ENCODE results near the gene DNAJC18.

DNA sequence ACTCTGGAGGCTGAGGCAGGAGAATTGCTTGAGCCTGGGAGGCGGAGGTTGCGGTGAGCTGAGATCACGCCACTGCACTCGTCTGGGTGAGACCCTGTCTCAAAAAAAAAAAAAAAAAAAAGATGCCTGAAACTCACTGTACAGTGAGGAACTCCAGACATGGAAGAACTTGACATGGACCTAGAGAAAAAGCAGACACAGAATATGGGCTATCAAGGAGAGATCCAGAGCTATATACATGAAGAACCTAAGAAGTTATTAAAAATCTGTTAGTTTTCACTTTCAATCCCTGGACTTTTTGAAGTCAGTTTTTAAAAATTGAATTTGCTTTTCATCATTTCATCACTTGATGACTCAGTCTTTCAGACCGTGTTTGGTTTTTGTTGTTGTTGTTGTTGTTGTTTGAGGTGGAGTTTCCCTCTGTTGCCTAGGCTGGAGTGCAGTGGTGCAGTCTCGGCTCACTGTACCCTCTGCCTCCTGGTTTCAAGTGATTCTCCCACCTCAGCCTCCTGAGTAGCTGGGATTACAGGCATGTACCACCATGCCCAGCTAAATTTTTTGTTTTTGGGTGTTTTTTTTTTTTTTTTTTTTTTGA, 77.4 kb downstream of the DNAJC18 start:
- TF ChIP-seq, protein P1, sequence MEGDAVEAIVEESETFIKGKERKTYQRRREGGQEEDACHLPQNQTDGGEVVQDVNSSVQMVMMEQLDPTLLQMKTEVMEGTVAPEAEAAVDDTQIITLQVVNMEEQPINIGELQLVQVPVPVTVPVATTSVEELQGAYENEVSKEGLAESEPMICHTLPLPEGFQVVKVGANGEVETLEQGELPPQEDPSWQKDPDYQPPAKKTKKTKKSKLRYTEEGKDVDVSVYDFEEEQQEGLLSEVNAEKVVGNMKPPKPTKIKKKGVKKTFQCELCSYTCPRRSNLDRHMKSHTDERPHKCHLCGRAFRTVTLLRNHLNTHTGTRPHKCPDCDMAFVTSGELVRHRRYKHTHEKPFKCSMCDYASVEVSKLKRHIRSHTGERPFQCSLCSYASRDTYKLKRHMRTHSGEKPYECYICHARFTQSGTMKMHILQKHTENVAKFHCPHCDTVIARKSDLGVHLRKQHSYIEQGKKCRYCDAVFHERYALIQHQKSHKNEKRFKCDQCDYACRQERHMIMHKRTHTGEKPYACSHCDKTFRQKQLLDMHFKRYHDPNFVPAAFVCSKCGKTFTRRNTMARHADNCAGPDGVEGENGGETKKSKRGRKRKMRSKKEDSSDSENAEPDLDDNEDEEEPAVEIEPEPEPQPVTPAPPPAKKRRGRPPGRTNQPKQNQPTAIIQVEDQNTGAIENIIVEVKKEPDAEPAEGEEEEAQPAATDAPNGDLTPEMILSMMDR (conservative IDR thresholded peaks at IDR 0.05; ENCODE audit: low read depth in 2 of 2), result no peak
- TF ChIP-seq, protein P2, sequence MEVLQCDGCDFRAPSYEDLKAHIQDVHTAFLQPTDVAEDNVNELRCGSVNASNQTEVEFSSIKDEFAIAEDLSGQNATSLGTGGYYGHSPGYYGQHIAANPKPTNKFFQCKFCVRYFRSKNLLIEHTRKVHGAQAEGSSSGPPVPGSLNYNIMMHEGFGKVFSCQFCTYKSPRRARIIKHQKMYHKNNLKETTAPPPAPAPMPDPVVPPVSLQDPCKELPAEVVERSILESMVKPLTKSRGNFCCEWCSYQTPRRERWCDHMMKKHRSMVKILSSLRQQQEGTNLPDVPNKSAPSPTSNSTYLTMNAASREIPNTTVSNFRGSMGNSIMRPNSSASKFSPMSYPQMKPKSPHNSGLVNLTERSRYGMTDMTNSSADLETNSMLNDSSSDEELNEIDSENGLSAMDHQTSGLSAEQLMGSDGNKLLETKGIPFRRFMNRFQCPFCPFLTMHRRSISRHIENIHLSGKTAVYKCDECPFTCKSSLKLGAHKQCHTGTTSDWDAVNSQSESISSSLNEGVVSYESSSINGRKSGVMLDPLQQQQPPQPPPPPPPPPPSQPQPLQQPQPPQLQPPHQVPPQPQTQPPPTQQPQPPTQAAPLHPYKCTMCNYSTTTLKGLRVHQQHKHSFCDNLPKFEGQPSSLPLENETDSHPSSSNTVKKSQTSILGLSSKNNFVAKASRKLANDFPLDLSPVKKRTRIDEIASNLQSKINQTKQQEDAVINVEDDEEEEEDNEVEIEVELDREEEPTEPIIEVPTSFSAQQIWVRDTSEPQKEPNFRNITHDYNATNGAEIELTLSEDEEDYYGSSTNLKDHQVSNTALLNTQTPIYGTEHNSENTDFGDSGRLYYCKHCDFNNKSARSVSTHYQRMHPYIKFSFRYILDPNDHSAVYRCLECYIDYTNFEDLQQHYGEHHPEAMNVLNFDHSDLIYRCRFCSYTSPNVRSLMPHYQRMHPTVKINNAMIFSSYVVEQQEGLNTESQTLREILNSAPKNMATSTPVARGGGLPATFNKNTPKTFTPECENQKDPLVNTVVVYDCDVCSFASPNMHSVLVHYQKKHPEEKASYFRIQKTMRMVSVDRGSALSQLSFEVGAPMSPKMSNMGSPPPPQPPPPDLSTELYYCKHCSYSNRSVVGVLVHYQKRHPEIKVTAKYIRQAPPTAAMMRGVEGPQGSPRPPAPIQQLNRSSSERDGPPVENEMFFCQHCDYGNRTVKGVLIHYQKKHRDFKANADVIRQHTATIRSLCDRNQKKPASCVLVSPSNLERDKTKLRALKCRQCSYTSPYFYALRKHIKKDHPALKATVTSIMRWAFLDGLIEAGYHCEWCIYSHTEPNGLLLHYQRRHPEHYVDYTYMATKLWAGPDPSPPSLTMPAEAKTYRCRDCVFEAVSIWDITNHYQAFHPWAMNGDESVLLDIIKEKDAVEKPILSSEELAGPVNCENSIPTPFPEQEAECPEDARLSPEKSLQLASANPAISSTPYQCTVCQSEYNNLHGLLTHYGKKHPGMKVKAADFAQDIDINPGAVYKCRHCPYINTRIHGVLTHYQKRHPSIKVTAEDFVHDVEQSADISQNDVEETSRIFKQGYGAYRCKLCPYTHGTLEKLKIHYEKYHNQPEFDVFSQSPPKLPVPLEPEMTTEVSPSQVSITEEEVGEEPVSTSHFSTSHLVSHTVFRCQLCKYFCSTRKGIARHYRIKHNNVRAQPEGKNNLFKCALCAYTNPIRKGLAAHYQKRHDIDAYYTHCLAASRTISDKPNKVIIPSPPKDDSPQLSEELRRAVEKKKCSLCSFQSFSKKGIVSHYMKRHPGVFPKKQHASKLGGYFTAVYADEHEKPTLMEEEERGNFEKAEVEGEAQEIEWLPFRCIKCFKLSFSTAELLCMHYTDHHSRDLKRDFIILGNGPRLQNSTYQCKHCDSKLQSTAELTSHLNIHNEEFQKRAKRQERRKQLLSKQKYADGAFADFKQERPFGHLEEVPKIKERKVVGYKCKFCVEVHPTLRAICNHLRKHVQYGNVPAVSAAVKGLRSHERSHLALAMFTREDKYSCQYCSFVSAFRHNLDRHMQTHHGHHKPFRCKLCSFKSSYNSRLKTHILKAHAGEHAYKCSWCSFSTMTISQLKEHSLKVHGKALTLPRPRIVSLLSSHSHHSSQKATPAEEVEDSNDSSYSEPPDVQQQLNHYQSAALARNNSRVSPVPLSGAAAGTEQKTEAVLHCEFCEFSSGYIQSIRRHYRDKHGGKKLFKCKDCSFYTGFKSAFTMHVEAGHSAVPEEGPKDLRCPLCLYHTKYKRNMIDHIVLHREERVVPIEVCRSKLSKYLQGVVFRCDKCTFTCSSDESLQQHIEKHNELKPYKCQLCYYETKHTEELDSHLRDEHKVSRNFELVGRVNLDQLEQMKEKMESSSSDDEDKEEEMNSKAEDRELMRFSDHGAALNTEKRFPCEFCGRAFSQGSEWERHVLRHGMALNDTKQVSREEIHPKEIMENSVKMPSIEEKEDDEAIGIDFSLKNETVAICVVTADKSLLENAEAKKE (CRISPR knock-in tag; IDR thresholded peaks at IDR 0.05), result no peak
- no peak for TF ChIP-seq CREB1 (CRISPR knock-in tag; IDR thresholded peaks at IDR 0.05; ENCODE audit: low read depth)
